Stimulated activated naive CD8-positive, alpha-beta T cell treated with anti-CD3 and anti-CD28 coated beads, Interleukin-15, amount 100 ng/mL, for 72 hours (primary cell): Measurements from ENCODE around the gene PCDHGA10.
"Not testable (repeated sequence)": the region's sequence is repeated elsewhere in the genome, so short reads cannot be mapped to it uniquely, and the experiment has no call there.

Experiments
- ATAC-seq: fragments of 150-1000 bp; cut with Tn5 transposase; 2 replicates; pipeline ENCODE4 v1.10.0; 2021; ENCODE audit warnings: mild to moderate bottlenecking, moderate library complexity
- DNase-seq, 2 donors: peaks; one replicate each; pipeline ENCODE4 v3.0.0; 2021 to 2022
- H3K27ac Mint-ChIP-seq, 2 donors: one replicate each; pipeline ENCODE4 v1.8.0; 2022; ENCODE audit warnings: mild to moderate bottlenecking in 2 of 2, mixed read lengths in 2 of 2, moderate library complexity in 2 of 2
- H3K27me3 Mint-ChIP-seq: one replicate; pipeline ENCODE4 v1.8.0; 2022; ENCODE audit warnings: mixed read lengths
- H3K4me1 Mint-ChIP-seq: one replicate; pipeline ENCODE4 v1.8.0; 2022; ENCODE audit warnings: mild to moderate bottlenecking, mixed read lengths
- H3K4me3 Mint-ChIP-seq, 2 donors: one replicate each; pipeline ENCODE4 v1.8.0; 2022; ENCODE audit warnings: mild to moderate bottlenecking in 2 of 2, mixed read lengths in 2 of 2, moderate library complexity in 1 of 2
- H3K9me3 Mint-ChIP-seq, 2 donors: one replicate each; pipeline ENCODE4 v1.8.0; 2022; ENCODE audit warnings: mixed read lengths in 2 of 2

Gene PCDHGA10

GRCh38 chr5:141432308-141432707 is 19.5 kb downstream of the PCDHGA10 start:
- peaks cover 18 to 49% of the 10 kb centered on the region in 2 donors for H3K9me3 Mint-ChIP-seq
- H3K27ac Mint-ChIP-seq, DNase-seq, ATAC-seq: not testable (repeated sequence)
- H3K4me1 Mint-ChIP-seq, result peaks cover 20% of the 10 kb centered on the region
- peak overlapping the region; percentile 81 to 84 for H3K4me3 Mint-ChIP-seq
- peaks cover 59% of the 10 kb centered on the region for H3K27me3 Mint-ChIP-seq

DNA sequence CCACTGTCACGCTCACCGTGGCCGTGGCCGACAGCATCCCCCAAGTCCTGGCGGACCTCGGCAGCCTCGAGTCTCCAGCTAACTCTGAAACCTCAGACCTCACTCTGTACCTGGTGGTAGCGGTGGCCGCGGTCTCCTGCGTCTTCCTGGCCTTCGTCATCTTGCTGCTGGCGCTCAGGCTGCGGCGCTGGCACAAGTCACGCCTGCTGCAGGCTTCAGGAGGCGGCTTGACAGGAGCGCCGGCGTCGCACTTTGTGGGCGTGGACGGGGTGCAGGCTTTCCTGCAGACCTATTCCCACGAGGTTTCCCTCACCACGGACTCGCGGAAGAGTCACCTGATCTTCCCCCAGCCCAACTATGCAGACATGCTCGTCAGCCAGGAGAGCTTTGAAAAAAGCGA is 19.9 kb downstream of the PCDHGA10 start:
- H3K27ac Mint-ChIP-seq, result peak overlapping the region in 1 of 2 donors; percentile 55
- not testable (repeated sequence) for ATAC-seq, DNase-seq, H3K4me3 Mint-ChIP-seq
- H3K27me3 Mint-ChIP-seq, result peaks cover 55% of the 10 kb centered on the region
- H3K9me3 Mint-ChIP-seq, result peaks cover 18 to 47% of the 10 kb centered on the region in 2 donors
- H3K4me1 Mint-ChIP-seq, result peaks cover 20% of the 10 kb centered on the region

- no peak for ATAC-seq
- Mint-ChIP-seq H3K9me3 (peaks cover 14 to 38% of the 10 kb centered on the region in 2 donors), H3K27ac (no peak overlapping the region), H3K27me3 (peaks cover 43% of the 10 kb centered on the region), H3K4me3 (no peak overlapping the region), H3K4me1 (peaks cover 20% of the 10 kb centered on the region)
- DNase-seq, result no peak
Measured at GRCh38 chr5:141434006-141434405, 21.2 kb downstream of the PCDHGA10 start.

DNA sequence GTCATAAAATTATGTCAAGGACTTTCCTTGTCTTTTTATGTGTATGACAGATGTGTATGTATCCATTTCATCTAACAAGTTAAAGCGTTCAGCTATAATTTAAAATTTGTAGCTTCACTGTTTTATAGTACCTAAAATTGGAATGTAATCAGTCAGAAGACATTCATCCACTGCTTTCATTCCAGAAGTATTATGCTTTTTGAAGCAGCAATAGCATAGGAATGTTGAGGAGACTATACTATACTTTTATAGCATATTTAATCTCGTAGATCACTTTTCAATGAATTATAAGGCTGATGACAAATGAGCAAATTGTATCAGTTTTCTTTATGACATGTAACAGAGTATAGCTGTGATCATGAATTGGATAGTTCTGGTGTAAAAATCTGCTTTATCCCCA is 24.4 kb downstream of the PCDHGA10 start:
- peaks cover 30% of the 10 kb centered on the region for H3K27me3 Mint-ChIP-seq
- H3K9me3 Mint-ChIP-seq, result peaks cover 9 to 28% of the 10 kb centered on the region in 2 donors
- no peak overlapping the region for H3K27ac Mint-ChIP-seq
- no peak for ATAC-seq
- no peak overlapping the region for H3K4me3 Mint-ChIP-seq
- DNase-seq, result no peak
- H3K4me1 Mint-ChIP-seq, result peaks cover under 1% of the 10 kb centered on the region

- DNase-seq (no peak), ATAC-seq (no peak)
- Mint-ChIP-seq H3K4me3 (no peak overlapping the region), H3K9me3 (peaks cover 4 to 13% of the 10 kb centered on the region in 2 donors), H3K4me1 (no peaks in the 10 kb centered on the region), H3K27me3 (peaks cover 24% of the 10 kb centered on the region), H3K27ac (no peak overlapping the region)
Measured at GRCh38 chr5:141439411-141440141, 26.8 kb downstream of the PCDHGA10 start.

- Mint-ChIP-seq H3K4me3 (no peak overlapping the region), H3K27ac (no peak overlapping the region), H3K4me1 (no peaks in the 10 kb centered on the region), H3K27me3 (peaks cover 31% of the 10 kb centered on the region), H3K9me3 (peaks cover 4 to 13% of the 10 kb centered on the region in 2 donors)
- ATAC-seq (no peak), DNase-seq (no peak)
Measured at GRCh38 chr5:141440341-141440740, 27.6 kb downstream of the PCDHGA10 start.

DNA sequence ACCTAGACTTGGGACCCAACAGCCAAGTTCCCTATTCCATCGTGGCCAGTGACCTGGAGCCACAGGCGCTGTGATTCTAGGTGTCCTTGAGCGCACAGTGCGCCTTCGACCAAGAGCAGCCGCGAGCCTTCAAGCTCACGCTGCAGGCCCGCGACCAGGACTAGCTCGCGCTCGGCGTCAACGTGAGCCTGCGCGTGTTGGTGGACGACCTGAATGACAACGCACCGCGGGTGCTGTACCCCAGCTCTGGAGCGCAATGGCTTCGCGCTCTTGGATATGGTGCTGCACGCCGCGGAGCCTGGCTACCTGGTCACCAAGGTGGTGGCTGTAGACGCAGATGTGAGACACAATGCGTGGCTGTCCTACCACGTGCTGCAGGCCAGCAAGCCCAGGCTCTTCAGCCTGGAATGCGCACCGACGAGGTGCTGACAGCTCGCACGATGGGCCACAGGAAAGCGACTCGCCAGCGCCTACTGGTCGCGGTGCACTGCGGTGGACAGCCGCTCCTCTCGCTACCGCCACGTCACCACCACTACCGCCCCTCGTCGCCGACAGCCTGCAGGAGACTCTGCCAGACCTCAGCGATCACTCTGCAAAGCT is 28.9 kb downstream of the PCDHGA10 start:
- no peak for DNase-seq
- H3K4me1 Mint-ChIP-seq, result no peaks in the 10 kb centered on the region
- H3K27ac Mint-ChIP-seq, result no peak overlapping the region
- no peak for ATAC-seq
- no peak overlapping the region for H3K4me3 Mint-ChIP-seq
- H3K27me3 Mint-ChIP-seq, result peaks cover 45% of the 10 kb centered on the region
- H3K9me3 Mint-ChIP-seq, result peaks cover 4 to 13% of the 10 kb centered on the region in 2 donors

- ATAC-seq (no peak), DNase-seq (no peak)
- no peaks in the 10 kb centered on the region for H3K9me3 Mint-ChIP-seq
- no peak overlapping the region for H3K27ac Mint-ChIP-seq
- H3K27me3 Mint-ChIP-seq, result peaks cover 16% of the 10 kb centered on the region
- no peak overlapping the region for H3K4me3 Mint-ChIP-seq
- H3K4me1 Mint-ChIP-seq, result no peaks in the 10 kb centered on the region
Measured at GRCh38 chr5:141465351-141465750, 52.6 kb downstream of the PCDHGA10 start.
